HT-29 (cell line): ENCODE data around the gene GTF2IRD2. TPM values are rescaled to one million over a fixed set of nuclear protein-coding genes. Genes with fewer than 3 reads are reported as not detected.
A peak's percentile ranks its signal among the peaks of the same experiment; 100 is the strongest.
"Not testable (repeated sequence)": the region's sequence is repeated elsewhere in the genome, so short reads cannot be mapped to it uniquely, and the experiment has no call there.

Source experiments
- DNase-seq: peaks from one replicate; pipeline ENCODE4 v3.0.0-alpha.2; 2015; ENCODE audit warnings: low spot score
- small RNA-seq: library from RNA; depleted of rRNA; stranded (forward); fragments of <200 nt; gene quantifications from one replicate; pipeline ENCODE3, GENCODE V24; 2014
- total RNA-seq: library from RNA; depleted of rRNA; stranded (reverse); fragments of >200 nt; shearing (Covaris generic); gene quantifications from 2 replicates; pipeline ENCODE4 v1.2.3, GENCODE V29; 2014; rRNA removed

GTF2IRD2 gene
- total RNA-seq, 1 experiment from 2014 or later: 1.7 TPM

- DNase-seq: peak; percentile 95
Measured at GRCh38 chr7:74788369-74789150, 62.8 kb downstream of the GTF2IRD2 start.

- not testable (repeated sequence) for DNase-seq
Measured at GRCh38 chr7:74783595-74783994, 67.8 kb downstream of the GTF2IRD2 start.

- DNase-seq: not testable (repeated sequence)
Measured at GRCh38 chr7:74781746-74782145, 69.7 kb downstream of the GTF2IRD2 start.

GRCh38 chr7:74779053-74779452, 72.4 kb downstream of the GTF2IRD2 start:
- not testable (repeated sequence) for DNase-seq

GRCh38 chr7:74775111-74775510, 76.3 kb downstream of the GTF2IRD2 start:
- DNase-seq: not testable (repeated sequence)

DNA sequence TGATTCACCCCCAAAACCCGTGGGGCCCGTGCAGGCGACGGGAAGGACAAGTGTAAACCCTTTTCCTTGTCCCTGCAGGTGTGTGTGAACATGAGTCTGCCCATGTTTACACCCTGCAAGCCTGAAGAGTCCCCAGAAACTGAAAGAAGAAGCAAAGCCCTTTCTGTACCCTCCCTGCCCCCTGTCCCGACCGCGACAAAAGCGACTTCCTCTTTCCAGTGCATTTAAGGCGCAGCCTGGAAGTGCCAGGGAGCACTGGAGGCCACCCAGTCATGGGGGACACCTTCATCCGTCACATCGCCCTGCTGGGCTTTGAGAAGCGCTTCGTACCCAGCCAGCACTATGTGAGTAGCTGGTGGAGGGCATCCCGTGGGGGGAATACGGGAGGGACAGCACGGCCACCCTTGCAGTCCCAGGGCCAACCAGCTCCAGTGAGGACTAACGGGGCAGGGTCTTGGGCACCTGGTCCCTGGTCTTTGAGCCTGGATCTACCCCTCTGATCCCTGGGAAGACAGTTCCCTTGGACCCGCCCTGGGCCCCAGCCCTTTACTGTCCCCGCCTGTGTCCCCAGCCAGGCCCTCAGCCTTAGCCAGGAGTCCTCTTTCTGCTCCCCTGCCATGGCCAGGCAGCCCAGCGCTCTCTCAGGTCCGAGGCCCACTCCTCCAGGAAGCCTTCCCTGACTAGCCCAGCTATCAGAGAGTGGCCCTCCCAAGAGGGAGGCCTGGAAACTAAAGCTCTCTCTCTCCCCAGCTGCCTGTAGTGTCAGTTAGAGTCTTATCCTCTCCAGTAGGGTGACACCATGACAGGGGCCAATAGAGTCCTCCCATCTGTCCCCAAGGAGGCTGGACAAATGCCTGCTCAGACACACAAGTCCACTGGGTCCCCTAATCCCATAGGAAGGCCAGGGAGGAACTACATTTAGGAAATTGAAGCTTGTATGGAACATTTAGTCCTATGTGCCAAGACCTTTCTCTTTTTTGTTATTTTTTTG, 77.3 kb downstream of the GTF2IRD2 start, which contains the start of gene NCF1:
Gene NCF1 (plus strand): TSS at position 252 of the 991 bp plus-strand sequence. CDS start 21 bp downstream, at position 273.
- DNase-seq: not testable (repeated sequence)

- DNase-seq: not testable (repeated sequence)
Measured at GRCh38 chr7:74772093-74772492, 79.3 kb downstream of the GTF2IRD2 start.

GRCh38 chr7:74770062-74770461, 81.3 kb downstream of the GTF2IRD2 start:
- not testable (repeated sequence) for DNase-seq

- DNase-seq: not testable (repeated sequence)
Measured at GRCh38 chr7:74766991-74767390, 84.4 kb downstream of the GTF2IRD2 start.

GRCh38 chr7:74766509-74766908, 84.9 kb downstream of the GTF2IRD2 start:
- not testable (repeated sequence) for DNase-seq

- not testable (repeated sequence) for DNase-seq
Measured at GRCh38 chr7:74765205-74765918, 86.0 kb downstream of the GTF2IRD2 start.

DNA sequence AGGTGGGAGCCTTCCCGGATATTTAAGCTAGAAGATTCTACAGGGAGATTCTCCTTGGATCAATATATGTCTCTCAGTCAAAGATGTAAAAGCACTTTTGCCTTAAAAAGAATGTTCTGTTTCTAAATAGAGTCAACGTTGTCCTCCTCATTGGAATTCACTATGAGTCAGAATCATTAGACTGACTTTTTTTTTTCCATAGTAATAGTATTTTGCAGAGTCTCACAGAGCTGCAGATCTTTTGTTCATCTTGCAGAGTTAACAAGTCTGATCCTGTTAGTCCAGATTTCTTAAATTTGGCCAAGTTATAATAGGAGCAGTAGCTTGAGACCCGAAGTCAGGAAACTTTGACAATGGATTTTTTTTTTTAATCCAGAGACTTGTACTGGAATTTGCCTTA, 92.4 kb downstream of the GTF2IRD2 start:
- DNase-seq: not testable (repeated sequence)

GRCh38 chr7:74758268-74758667, 93.1 kb downstream of the GTF2IRD2 start:
- DNase-seq: not testable (repeated sequence)

DNA sequence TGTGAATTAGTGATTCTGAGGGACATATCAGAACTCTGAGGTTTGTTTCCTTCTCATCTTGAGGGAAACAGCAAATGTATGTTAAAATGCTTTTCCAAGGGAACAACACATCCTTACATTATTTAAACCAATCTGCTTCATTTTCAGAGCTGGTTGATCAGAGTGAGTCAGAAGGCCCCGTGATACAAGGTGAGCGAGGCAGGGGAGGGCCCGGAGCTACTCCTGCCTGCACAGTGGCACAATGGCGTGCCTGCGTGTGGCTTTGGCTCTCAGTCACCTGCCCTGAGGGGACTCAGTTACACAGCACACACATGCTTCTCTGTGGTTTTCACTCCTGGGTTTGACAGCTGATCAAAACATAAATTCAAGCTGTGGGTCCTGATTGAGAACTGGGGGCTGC, 94.7 kb downstream of the GTF2IRD2 start:
- not testable (repeated sequence) for DNase-seq

DNA sequence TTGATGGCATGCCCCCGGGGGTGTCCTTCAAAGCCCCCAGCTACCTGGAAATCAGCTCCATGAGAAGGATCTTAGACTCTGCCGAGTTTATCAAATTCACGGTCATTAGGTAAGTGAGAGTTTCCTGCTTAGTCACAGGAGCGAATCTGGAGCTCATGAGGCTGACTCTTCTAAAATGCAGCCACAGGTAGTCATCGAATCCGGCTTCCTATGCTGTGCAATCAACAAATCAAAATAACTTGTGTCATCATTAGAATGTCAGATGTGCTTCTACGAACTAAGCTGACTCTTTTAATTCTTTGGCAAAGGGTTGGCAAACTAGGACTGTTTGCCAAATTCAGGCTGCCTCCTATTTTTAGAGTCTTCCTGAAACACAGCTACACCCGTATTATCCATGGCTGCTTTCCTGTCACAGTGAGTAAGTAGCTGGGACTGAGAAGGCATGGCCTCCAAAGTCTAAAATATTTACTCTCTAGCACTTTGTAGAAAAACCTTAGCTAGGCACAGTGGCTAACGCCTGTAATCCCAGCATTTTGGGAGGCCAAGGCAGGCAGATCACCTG, 97.4 kb downstream of the GTF2IRD2 start:
- DNase-seq: not testable (repeated sequence)

Small RNAs within 50 kb of the gene (small RNA-seq; reads per million reads assigned to genes)
- not detected for gene RF00019

Other genes with a start within 250 kb of the GTF2IRD2 start
- 219 and 240 TPM in 2 replicates for gene GTF2I, start 193.9 kb downstream of the GTF2IRD2 start, total RNA-seq
- not detected in 2 replicates for gene NCF1, start 77.6 kb downstream of the GTF2IRD2 start, total RNA-seq
- gene CASTOR2, start 113.1 kb upstream of the GTF2IRD2 start, total RNA-seq: 5.3 and 12.0 TPM in 2 replicates
- gene RCC1L, start 222.2 kb upstream of the GTF2IRD2 start, total RNA-seq: 93.0 and 94.4 TPM in 2 replicates
- 22.8 and 31.1 TPM in 2 replicates for gene GTF2IRD2B, start 241.0 kb upstream of the GTF2IRD2 start, total RNA-seq